Mesenchymal stem cell (in vitro differentiated cells and primary cell): Measurements from ENCODE around the gene ETFA.

Experiments
- DNase-seq: peaks from one replicate; pipeline ENCODE4 v3.0.0-alpha.2; 2013
- H2AFZ ChIP-seq: one replicate; pipeline ENCODE4 v1.6.1; 2013; ENCODE audit warnings: low read depth, mild to moderate bottlenecking, control low read depth, inconsistent platforms, low read length, moderate library complexity
- H2AK5ac ChIP-seq: 2 replicates; pipeline ENCODE4 v1.6.1; 2013; ENCODE audit warnings: low read length, moderate library complexity, mild to moderate bottlenecking, inconsistent platforms; ENCODE audit not compliant: severe bottlenecking
- H2BK120ac ChIP-seq: one replicate; pipeline ENCODE4 v1.6.1; 2013; ENCODE audit warnings: low read depth, mild to moderate bottlenecking, inconsistent platforms, low read length, moderate library complexity
- H2BK12ac ChIP-seq, 2 experiments: one replicate each; pipeline ENCODE4 v1.6.1; 2013; ENCODE audit warnings: inconsistent platforms in 2 of 2, low read length in 2 of 2, mild to moderate bottlenecking in 2 of 2, moderate library complexity in 2 of 2, control low read depth in 1 of 2
- H2BK15ac ChIP-seq: one replicate; pipeline ENCODE4 v1.6.1; 2013; ENCODE audit warnings: mild to moderate bottlenecking, low read depth, inconsistent platforms; ENCODE audit not compliant: poor library complexity, severe bottlenecking
- H2BK5ac ChIP-seq: 2 replicates; pipeline ENCODE4 v1.6.1; 2013; ENCODE audit warnings: low read depth, mild to moderate bottlenecking, low read length, control low read depth, inconsistent platforms; ENCODE audit not compliant: poor library complexity, severe bottlenecking
- H3K14ac ChIP-seq, 2 experiments: one replicate each; pipeline ENCODE4 v1.6.1; 2013; ENCODE audit warnings: inconsistent platforms in 2 of 2, low read length in 2 of 2, control low read depth in 1 of 2, mild to moderate bottlenecking in 1 of 2, moderate library complexity in 1 of 2
- H3K18ac ChIP-seq, 2 experiments: one replicate each; pipeline ENCODE4 v1.6.1; 2013; ENCODE audit warnings: inconsistent platforms in 2 of 2, low read length in 2 of 2, control low read depth in 1 of 2, low read depth in 1 of 2, mild to moderate bottlenecking in 1 of 2
- H3K23ac ChIP-seq, 2 experiments: one replicate each; pipeline ENCODE4 v1.6.1; 2013; ENCODE audit warnings: inconsistent platforms in 2 of 2, low read length in 2 of 2, mild to moderate bottlenecking in 2 of 2, moderate library complexity in 2 of 2, control low read depth in 1 of 2
- H3K27ac ChIP-seq: 2 replicates; pipeline ENCODE4 v1.5.1; 2013; ENCODE audit warnings: mild to moderate bottlenecking, moderate library complexity, low read length, control low read depth, inconsistent platforms; ENCODE audit not compliant: poor library complexity, severe bottlenecking
- H3K27me3 ChIP-seq, 2 experiments: 2 replicates each; pipeline versions ENCODE4 v1.6.1 to v1.7.0; 2013; ENCODE audit warnings: low read length in 2 of 2, mild to moderate bottlenecking in 2 of 2, moderate library complexity in 2 of 2, control low read depth in 1 of 2, inconsistent platforms in 1 of 2; ENCODE audit not compliant: control insufficient read depth in 1 of 2, insufficient read depth in 1 of 2
- H3K36me3 ChIP-seq, 2 experiments: 2 replicates each; pipeline versions ENCODE4 v1.6.1 to v1.7.0; 2013; ENCODE audit warnings: low read length in 2 of 2, control low read depth in 1 of 2, inconsistent platforms in 1 of 2, low read depth in 1 of 2, mild to moderate bottlenecking in 1 of 2; ENCODE audit not compliant: insufficient read depth in 2 of 2, control insufficient read depth in 1 of 2
- H3K4ac ChIP-seq, 2 experiments: one replicate each; pipeline ENCODE4 v1.6.1; 2013; ENCODE audit warnings: inconsistent platforms in 2 of 2, low read length in 2 of 2, mild to moderate bottlenecking in 2 of 2, moderate library complexity in 2 of 2, control low read depth in 1 of 2, low read depth in 1 of 2
- H3K4me1 ChIP-seq: 2 replicates; pipeline ENCODE4 v1.6.1; 2013; ENCODE audit warnings: low read depth, low read length, control low read depth; ENCODE audit not compliant: control insufficient read depth, insufficient read depth
- H3K4me2 ChIP-seq: 2 replicates; pipeline ENCODE4 v1.6.1; 2013; ENCODE audit warnings: low read length, mild to moderate bottlenecking, inconsistent platforms; ENCODE audit not compliant: poor library complexity, severe bottlenecking
- H3K4me3 ChIP-seq, 2 experiments: 2 replicates each; pipeline versions ENCODE4 v1.5.1 to v1.7.0; 2013; ENCODE audit warnings: low read length in 2 of 2, mild to moderate bottlenecking in 2 of 2, control low read depth in 1 of 2, low read depth in 1 of 2; ENCODE audit not compliant: insufficient read depth in 1 of 2
- H3K79me1 ChIP-seq: replicated peaks from 2 replicates; pipeline ENCODE4 v1.6.1; 2013; ENCODE audit warnings: mild to moderate bottlenecking, control low read depth, low read length, inconsistent platforms; ENCODE audit not compliant: poor library complexity, severe bottlenecking
- H3K9ac ChIP-seq: 2 replicates; pipeline ENCODE4 v1.7.0; 2013; ENCODE audit warnings: mild to moderate bottlenecking, low read length, moderate library complexity
- H3K9me3 ChIP-seq: 2 replicates; pipeline ENCODE4 v1.7.0; 2013; ENCODE audit warnings: mild to moderate bottlenecking, low read length; ENCODE audit not compliant: control insufficient read depth
- H4K8ac ChIP-seq: one replicate; pipeline ENCODE4 v1.6.1; 2013; ENCODE audit warnings: inconsistent platforms, mild to moderate bottlenecking, low read length, moderate library complexity
- H4K91ac ChIP-seq: one replicate; pipeline ENCODE4 v1.6.1; 2013; ENCODE audit warnings: mild to moderate bottlenecking, low read length, inconsistent platforms
- WGBS: methylation state at CpG from one replicate; pipeline ENCODE4 v1.1.7; 2013; ENCODE audit warnings: mixed read lengths; 5-methylcytosine and 5-hydroxymethylcytosine counted together

Gene ETFA

GRCh38 chr15:76339305-76340197 lies 28.3 kb upstream of the ETFA start:
- no peak overlapping the region for H4K91ac ChIP-seq
- H3K27ac ChIP-seq: no peak overlapping the region
- H4K8ac ChIP-seq: no peak overlapping the region
- H2BK12ac ChIP-seq: no peak overlapping the region
- H3K4ac ChIP-seq: no peak overlapping the region
- no peak overlapping the region for H2AFZ ChIP-seq
- no peaks in the 10 kb centered on the region for H3K9me3 ChIP-seq
- no peak overlapping the region for H3K9ac ChIP-seq
- H2BK120ac ChIP-seq: no peak overlapping the region
- H3K4me3 ChIP-seq: peak overlapping the region; percentile 14 to 47
- peaks cover 47% of the 10 kb centered on the region for H3K4me1 ChIP-seq
- H3K4me2 ChIP-seq: peak overlapping the region; percentile 30
- H3K18ac ChIP-seq: no peak overlapping the region
- H3K14ac ChIP-seq: no peak overlapping the region
- no peak overlapping the region for H2BK5ac ChIP-seq
- 3% methylated on average over 48 of the region's 48 CpGs for WGBS
- DNase-seq: peak; percentile 68
- H3K36me3 ChIP-seq: no peaks in the 10 kb centered on the region
- no peaks in the 10 kb centered on the region for H3K79me1 ChIP-seq
- H2BK15ac ChIP-seq: no peak overlapping the region
- H3K23ac ChIP-seq: peak overlapping the region in 1 of 2 experiments; percentile 67
- H2AK5ac ChIP-seq: no peak overlapping the region
- peaks cover 91 to 99% of the 10 kb centered on the region in 2 experiments for H3K27me3 ChIP-seq

DNA sequence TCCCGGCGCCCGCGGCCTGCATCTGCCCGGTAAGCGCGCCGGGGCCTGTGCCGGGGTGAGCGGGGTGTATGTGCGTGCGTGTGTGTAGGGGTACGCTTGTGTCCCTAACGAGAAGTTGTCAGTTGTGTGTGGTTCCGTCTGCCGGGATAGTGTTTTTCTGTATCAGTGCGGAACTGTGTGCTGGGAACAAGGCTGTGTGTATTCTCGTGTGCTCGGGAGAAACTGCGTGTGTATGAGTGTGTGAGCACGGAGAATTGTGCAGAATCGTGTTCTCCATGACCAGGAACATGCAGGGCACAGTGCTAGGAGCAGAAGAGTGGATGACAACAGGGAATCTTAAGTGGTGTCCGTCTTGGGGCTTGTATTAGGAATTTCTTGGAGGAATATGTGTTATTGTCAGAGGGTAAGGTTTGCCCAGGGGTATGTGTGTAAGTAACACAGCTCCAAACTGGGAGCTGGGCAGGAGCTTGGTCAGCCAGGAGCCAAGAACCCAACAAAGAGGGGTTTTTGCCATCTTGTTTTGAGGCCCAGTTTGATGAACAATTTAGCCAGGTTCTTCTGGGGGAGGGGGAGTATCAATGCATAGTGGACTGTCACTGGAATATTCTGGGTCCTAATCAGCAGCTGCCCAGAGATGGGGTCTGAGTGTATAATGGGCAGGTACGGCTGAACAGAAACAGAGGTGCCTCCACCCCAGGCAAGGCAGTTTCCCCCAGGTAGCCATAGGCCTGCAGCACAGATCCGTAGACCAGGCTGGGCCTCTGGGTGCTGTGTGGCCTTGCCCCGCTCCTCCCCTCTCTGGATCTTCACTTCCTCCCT lies 27.4 kb upstream of the ETFA start:
- Histone ChIP-seq H3K4me2 (peak overlapping the region; percentile 39), H2AK5ac (no peak overlapping the region), H3K4me1 (peaks cover 49% of the 10 kb centered on the region), H3K27ac (no peak overlapping the region), H2BK5ac (no peak overlapping the region), H3K79me1 (no peaks in the 10 kb centered on the region), H3K14ac (no peak overlapping the region), H2BK12ac (no peak overlapping the region), H2AFZ (no peak overlapping the region), H3K9ac (no peak overlapping the region), H3K27me3 (peaks cover 86 to 99% of the 10 kb centered on the region in 2 experiments), H3K23ac (no peak overlapping the region), H3K4ac (no peak overlapping the region), H2BK15ac (no peak overlapping the region), H2BK120ac (no peak overlapping the region), H3K18ac (no peak overlapping the region), H3K4me3 (no peak overlapping the region), H4K91ac (no peak overlapping the region), H3K9me3 (no peaks in the 10 kb centered on the region), H3K36me3 (no peaks in the 10 kb centered on the region), H4K8ac (no peak overlapping the region)
- DNase-seq: no peak
- WGBS: 10% methylated on average over 25 of the region's 26 CpGs

GRCh38 chr15:76337696-76338485 lies 26.6 kb upstream of the ETFA start:
- H3K4me1 ChIP-seq: peaks cover 47% of the 10 kb centered on the region
- H2BK5ac ChIP-seq: no peak overlapping the region
- DNase-seq: peak; percentile 35
- no peaks in the 10 kb centered on the region for H3K36me3 ChIP-seq
- peaks cover 78 to 99% of the 10 kb centered on the region in 2 experiments for H3K27me3 ChIP-seq
- H2BK12ac ChIP-seq: no peak overlapping the region
- peak overlapping the region in 1 of 2 experiments; percentile 86 for H3K23ac ChIP-seq
- WGBS: 3% methylated on average over 75 of the region's 89 CpGs
- H3K14ac ChIP-seq: no peak overlapping the region
- peak overlapping the region; percentile 55 for H3K4me2 ChIP-seq
- no peak overlapping the region for H2BK120ac ChIP-seq
- no peak overlapping the region for H3K9ac ChIP-seq
- no peak overlapping the region for H3K4ac ChIP-seq
- H3K18ac ChIP-seq: no peak overlapping the region
- no peak overlapping the region for H4K8ac ChIP-seq
- no peaks in the 10 kb centered on the region for H3K9me3 ChIP-seq
- no peak overlapping the region for H2AFZ ChIP-seq
- no peak overlapping the region for H2BK15ac ChIP-seq
- H3K4me3 ChIP-seq: peak overlapping the region in 1 of 2 experiments; percentile 23
- peak overlapping the region; percentile 60 for H4K91ac ChIP-seq
- H3K79me1 ChIP-seq: no peaks in the 10 kb centered on the region
- no peak overlapping the region for H2AK5ac ChIP-seq
- H3K27ac ChIP-seq: no peak overlapping the region
